D341Med (cell line): ENCODE measurements around the gene SRC.

Experiments used
- DNase-seq: peaks from one replicate; pipeline ENCODE4 v3.0.0; 2012; ENCODE audit warnings: low spot score

The SRC gene

GRCh38 chr20:37350649-37351574 is 5.0 kb downstream of the SRC start:
- DNase-seq: peak; percentile 5

GRCh38 chr20:37351689-37352607 is 6.0 kb downstream of the SRC start:
- DNase-seq: peak; percentile 9

- peak; percentile 10 for DNase-seq
These were observed 6.7 kb downstream of the SRC start for GRCh38 chr20:37352608-37352980.

- DNase-seq: peak; percentile 17
These were observed 7.4 kb downstream of the SRC start for GRCh38 chr20:37353285-37353849.

GRCh38 chr20:37354210-37355195 is 8.6 kb downstream of the SRC start:
- DNase-seq: peak; percentile 25

GRCh38 chr20:37355252-37356180 is 9.6 kb downstream of the SRC start:
- DNase-seq: peak; percentile 8

- peak; percentile 25 for DNase-seq
These were observed 10.4 kb downstream of the SRC start for GRCh38 chr20:37356387-37356786.

GRCh38 chr20:37356961-37357371 is 11.0 kb downstream of the SRC start:
- DNase-seq: peak; percentile 12

- no peak for DNase-seq
These were observed 11.8 kb downstream of the SRC start for GRCh38 chr20:37357481-37358365.

GRCh38 chr20:37358366-37359150 is 12.6 kb downstream of the SRC start:
- peak; percentile 22 for DNase-seq

- DNase-seq: peak; percentile 19
These were observed 13.4 kb downstream of the SRC start for GRCh38 chr20:37359331-37359730.

GRCh38 chr20:37359836-37360235 is 13.9 kb downstream of the SRC start:
- DNase-seq: no peak

- DNase-seq: no peak
These were observed 14.6 kb downstream of the SRC start for GRCh38 chr20:37360391-37361115.

- DNase-seq: no peak
These were observed 15.4 kb downstream of the SRC start for GRCh38 chr20:37361336-37361735.

- DNase-seq: no peak
These were observed 16.4 kb downstream of the SRC start for GRCh38 chr20:37362231-37362792.

GRCh38 chr20:37362821-37363220 is 16.9 kb downstream of the SRC start:
- DNase-seq: no peak
